HG03095 (cell line): Measurements from ENCODE around the gene CACNA2D3.

ENCODE experiments used
- ATAC-seq: cut with Tn5 transposase; IDR thresholded peaks from one replicate; pipeline ENCODE4 v1.9.1; 2021; ENCODE audit warnings: moderate library complexity; ENCODE audit not compliant: unreplicated experiment

Gene CACNA2D3

GRCh38 chr3:54168451-54168850, 46.1 kb downstream of the CACNA2D3 start:
- no peak for ATAC-seq

DNA sequence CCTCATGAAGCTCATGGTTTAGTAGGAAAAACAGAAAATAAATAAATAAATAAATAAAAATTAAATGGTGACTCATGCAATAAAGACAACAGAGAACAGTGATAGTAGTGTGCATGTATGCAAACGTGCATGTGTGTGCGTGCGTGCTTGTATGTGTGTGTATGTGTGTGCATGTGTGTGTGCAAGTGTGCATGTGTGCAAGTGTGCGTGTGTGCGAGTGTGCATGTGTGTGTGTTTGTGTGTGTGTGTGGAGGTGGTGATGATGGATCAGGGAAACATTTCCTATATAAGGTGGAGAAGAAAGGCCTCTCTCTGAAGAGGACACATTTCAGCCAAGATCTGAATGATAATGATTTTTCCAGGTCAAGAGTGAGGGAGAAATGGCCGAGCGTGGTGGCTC, 47.2 kb downstream of the CACNA2D3 start:
- ATAC-seq, result no peak

- ATAC-seq, result no peak
Observed at GRCh38 chr3:54171509-54171908, 49.2 kb downstream of the CACNA2D3 start.

- ATAC-seq, result no peak
Observed at GRCh38 chr3:54171951-54172350, 49.6 kb downstream of the CACNA2D3 start.

- no peak for ATAC-seq
Observed at GRCh38 chr3:54173371-54173770, 51.0 kb downstream of the CACNA2D3 start.

DNA sequence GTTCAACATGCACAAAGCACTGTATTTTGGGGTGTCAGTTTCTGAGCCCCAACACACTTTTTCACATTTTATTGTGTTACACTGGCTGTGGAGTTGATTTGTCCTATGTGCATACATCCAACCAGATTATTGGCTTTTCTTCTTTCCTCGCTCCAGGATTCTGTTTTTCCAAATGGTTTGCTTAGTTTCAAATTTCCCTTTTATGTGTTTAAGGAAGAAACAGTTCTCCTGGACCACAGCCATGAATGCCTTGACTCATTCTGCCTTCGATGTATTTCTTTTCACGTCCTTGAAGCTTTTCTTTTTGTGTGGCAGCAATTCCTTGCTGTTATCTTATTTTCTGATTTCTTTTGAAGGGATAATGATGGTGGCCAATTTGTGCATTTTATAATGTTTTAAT, 53.8 kb downstream of the CACNA2D3 start:
- no peak for ATAC-seq

GRCh38 chr3:54177816-54178215, 55.5 kb downstream of the CACNA2D3 start:
- ATAC-seq, result no peak

GRCh38 chr3:54178376-54178775, 56.0 kb downstream of the CACNA2D3 start:
- no peak for ATAC-seq

- ATAC-seq, result no peak
Observed at GRCh38 chr3:54180921-54181320, 58.6 kb downstream of the CACNA2D3 start.

DNA sequence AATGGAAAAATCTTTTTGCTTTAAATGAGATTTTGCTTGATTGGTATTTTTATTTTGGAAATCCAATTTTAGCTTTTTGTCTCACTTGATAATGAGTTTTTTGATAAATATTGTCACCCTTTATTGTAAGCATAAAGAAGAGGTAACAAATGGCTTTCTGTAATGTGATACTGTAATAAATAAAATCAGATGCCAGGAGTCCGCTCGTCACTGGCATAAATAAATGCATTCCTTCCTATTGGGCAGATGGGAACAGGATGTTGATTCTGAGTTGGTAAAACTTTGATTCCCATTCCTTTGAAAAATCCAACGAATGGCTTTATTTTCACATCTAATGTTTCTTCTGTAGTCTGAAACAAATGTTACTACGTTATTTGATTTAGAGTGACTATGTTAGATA, 59.9 kb downstream of the CACNA2D3 start:
- ATAC-seq, result no peak

DNA sequence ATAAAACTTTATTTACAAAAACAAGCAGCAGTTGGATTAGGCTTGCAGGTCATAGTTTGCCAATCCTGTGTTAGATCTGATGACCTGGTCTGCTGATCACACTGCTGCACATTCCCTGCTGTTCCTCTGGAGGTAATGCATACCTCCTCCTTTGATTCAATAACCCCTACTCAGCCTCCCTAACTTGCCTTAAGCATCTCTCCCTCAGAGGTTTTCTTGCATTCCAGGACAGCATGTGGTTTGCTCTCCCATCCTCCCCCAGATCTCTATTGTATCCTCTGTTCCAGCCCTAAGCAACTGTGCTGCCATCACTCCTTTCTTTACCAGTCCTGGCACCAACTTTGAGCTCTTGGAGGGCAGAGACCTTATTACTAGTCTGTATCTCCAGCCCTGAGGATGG, 63.4 kb downstream of the CACNA2D3 start:
- no peak for ATAC-seq

DNA sequence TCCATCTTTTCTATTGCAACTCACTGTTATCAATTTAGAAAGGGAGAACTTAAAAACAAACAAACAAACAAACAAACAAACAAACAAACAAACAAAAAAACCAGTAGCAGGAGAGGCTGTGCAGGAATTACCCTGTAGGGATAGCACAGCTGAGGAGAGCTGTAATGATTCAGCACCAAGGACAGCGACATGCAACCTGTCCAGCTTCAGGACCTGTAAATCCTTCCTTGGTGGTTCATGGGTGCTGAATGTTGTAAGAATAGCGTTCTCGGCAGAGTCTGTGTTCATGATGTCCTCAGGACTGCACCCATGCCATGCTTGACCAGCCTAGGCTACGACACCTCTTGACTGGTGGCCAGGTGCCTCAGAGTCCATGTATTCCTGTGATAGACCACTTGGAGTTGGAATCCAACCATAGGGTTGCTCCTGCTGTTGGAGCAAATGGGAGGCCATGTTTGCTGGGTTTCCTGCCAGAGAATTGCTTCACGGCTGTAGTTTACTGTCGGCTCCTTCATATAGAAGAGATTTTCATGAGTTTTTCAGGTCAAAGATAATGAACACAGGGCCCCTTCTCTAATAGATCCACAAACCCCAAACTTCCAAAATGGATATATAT, 65.9 kb downstream of the CACNA2D3 start:
- ATAC-seq, result no peak

DNA sequence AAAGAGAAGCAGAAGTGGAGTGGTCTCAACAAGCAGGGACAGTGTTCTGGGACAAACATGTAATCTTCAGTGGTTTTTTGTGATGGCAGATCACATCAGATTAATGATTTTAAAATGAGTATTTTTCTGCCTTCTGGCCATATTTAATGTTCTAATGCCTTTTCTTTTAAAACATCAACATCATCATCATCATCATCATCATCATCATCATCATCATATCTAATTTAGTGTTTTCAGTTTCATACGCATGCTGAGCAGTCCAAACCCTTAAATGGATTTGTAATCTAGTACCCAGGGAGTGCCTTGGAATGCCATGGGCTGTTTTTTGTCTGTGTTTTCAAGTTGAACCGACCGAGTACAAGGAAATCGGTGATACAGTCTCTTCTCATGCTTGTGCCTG, 68.9 kb downstream of the CACNA2D3 start:
- no peak for ATAC-seq

DNA sequence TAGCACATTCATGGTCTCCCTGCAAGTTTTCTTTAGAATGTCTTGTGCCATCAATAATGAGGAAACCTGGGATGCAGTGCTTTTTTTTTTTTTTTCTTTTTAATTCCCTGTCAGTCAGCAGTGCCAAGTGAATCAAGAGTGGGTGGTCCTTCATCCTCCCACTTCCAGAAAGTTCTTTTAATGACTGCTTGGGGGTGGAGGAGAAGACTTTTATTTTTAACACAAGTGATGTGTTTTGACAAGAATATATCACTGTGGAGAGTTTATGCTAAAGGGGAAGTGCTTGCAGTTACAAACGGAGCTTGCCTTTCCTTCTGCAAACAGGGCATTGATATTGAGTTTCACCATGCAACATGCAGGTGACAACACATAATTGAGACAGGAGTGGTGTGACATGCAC, 69.7 kb downstream of the CACNA2D3 start:
- ATAC-seq, result no peak

GRCh38 chr3:54193093-54193492, 70.7 kb downstream of the CACNA2D3 start:
- ATAC-seq, result no peak

DNA sequence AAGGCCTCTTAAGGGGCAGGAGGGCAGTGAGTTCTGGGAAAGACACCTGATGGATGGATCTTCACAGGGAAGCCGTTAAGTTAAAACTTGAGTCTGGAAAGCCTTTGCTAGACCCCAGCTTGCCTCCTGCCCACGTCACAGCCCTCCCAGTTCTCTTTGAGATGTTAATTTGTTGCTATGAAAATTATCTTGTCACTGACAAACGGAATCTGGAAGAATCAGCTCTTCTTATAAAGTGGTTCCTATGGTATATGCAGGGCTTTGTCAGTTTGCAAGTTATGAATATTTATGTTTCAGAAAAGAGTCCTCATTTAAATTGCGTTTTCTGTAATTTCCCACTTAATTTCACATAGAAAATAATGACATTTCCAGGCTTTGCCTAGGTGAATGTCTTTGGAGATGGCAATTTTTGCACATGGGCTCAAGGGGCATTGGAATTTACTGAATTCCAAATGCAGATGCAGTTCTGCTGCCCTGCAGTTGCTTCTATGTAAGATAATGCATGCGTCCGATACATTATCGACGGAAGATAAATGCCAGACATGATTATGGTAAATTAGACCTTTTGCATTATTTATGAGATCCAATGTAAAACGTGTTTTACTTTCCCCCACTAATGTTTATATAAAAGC, 74.1 kb downstream of the CACNA2D3 start:
- no peak for ATAC-seq

DNA sequence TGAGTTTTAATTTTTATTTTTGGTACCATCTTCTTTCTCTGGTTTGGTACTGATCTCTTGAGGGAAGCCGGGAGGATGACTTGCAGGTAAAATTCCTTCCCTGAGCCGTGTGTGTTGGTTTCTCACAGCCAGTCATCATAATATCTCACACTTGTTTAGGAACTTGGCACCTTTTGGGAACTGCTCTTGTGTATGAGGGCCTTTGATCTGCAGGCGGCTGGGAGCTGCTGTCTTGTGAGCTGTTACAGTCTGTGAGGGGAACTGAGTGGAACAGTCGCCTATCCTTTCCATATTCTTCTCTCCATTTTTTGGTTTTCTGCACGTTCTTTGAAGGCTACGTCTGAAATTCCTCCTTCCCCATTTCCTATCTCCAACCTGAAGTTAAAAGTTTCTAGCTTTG, 75.2 kb downstream of the CACNA2D3 start:
- no peak for ATAC-seq

DNA sequence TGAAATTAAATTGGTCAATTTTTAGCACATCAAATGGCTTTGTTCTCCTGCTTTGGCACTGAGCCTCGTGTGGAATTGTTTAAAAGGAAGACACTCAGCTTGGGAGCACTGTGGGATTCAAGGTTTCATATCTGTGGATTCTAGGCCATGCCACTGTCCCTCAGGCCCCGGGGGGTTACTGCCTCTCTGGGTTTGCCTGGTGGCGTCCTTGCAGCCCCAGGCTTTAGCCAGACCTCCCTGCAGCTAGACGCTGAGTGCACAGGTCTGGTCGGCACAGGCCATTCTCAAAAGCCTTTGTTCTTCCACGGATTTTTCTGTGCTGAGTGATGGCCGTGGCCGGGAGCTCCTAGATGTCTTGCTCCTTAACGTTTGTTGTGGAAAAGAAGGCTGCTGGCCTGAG, 76.2 kb downstream of the CACNA2D3 start:
- no peak for ATAC-seq

DNA sequence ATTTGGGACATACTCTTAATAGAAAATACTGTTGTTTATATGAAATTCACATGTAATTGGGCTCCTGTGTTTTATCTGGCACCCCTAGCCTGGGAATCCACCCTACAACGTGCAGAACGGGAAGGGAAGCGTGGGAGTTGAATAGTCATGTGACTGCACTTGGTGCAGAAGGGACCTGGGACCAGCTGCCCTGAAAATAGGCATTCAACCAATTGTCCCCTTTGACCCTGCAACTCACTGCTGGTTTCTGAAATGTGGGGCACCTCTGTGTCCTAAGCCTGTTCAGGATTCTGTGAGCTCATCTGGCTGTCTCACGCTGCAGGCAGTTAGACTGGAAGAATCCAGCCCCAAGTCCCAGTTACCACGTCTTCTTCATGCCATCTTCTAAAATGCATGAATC, 79.7 kb downstream of the CACNA2D3 start:
- no peak for ATAC-seq

GRCh38 chr3:54202651-54203248, 80.4 kb downstream of the CACNA2D3 start:
- ATAC-seq, result no peak

GRCh38 chr3:54206874-54207273, 84.5 kb downstream of the CACNA2D3 start:
- no peak for ATAC-seq

DNA sequence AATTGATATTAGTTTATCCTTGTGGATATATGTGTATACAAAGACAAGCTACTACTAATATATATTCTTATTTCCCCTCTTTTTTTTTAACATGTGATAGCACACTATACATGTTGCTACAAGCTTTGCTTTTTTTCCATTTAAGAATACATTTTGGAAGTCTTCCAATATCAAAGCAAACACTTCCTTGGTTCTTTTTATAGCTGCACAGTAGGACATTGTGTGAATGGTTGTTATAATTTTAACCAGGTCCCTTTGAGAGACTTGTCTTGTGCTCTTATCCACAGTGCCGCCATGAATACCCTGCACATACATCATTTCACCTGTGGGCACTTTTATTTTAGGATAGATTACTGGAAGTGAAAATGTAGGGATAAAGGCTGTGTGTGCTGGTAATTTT, 88.7 kb downstream of the CACNA2D3 start:
- ATAC-seq, result no peak

DNA sequence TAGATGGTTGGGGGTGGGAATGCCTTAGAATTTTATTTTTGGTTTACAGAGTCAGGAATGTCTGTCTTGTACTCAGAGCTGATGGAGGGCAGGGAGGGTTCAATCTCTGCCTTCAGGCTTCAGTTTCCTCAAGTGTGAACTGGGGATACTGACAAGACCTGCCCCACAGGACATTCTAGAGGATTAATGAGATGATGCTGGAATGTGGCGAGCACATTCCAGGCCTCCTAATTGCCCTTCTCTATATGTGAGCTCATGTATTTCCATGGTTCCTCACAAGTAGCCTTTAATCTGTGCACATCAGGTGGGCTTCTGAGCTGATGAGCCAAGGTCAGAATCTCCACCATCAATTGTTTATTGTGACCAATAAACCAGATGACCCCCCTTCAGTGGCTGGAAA, 90.4 kb downstream of the CACNA2D3 start:
- no peak for ATAC-seq
